Stimulated activated CD8-positive, alpha-beta memory T cell treated with anti-CD3 and anti-CD28 coated beads, Interleukin-12 subunit alpha, Interleukin-12 subunit beta, amount 100 ng/mL, for 4 hours (primary cell): Measurements from ENCODE around the gene UBE3D.
"Not testable (repeated sequence)": the region's sequence is repeated elsewhere in the genome, so short reads cannot be mapped to it uniquely, and the experiment has no call there.

Experiments
- DNase-seq: peaks from one replicate; pipeline ENCODE4 v3.0.0-alpha.2; 2020; ENCODE audit warnings: low read depth

UBE3D gene

GRCh38 chr6:82910395-82910794 is 155.2 kb downstream of the UBE3D start:
- no peak for DNase-seq

- DNase-seq = no peak
These were observed 156.1 kb downstream of the UBE3D start for GRCh38 chr6:82909551-82909950.

GRCh38 chr6:82908661-82909060 is 157.0 kb downstream of the UBE3D start:
- DNase-seq = no peak

- DNase-seq = no peak
These were observed 158.7 kb downstream of the UBE3D start for GRCh38 chr6:82906951-82907350.

- no peak for DNase-seq
These were observed 159.2 kb downstream of the UBE3D start for GRCh38 chr6:82906489-82906888.

- DNase-seq = no peak
These were observed 160.8 kb downstream of the UBE3D start for GRCh38 chr6:82904860-82905259.

- DNase-seq = no peak
These were observed 161.4 kb downstream of the UBE3D start for GRCh38 chr6:82904257-82904656.

GRCh38 chr6:82902290-82902689 is 163.4 kb downstream of the UBE3D start:
- DNase-seq = no peak

- no peak for DNase-seq
These were observed 170.9 kb downstream of the UBE3D start for GRCh38 chr6:82894653-82895259.

- DNase-seq = no peak
These were observed 171.6 kb downstream of the UBE3D start for GRCh38 chr6:82893889-82894652.

- DNase-seq = not testable (repeated sequence)
These were observed 174.1 kb downstream of the UBE3D start for GRCh38 chr6:82891503-82891902.

GRCh38 chr6:82891076-82891475 is 174.6 kb downstream of the UBE3D start:
- no peak for DNase-seq

- no peak for DNase-seq
These were observed 175.4 kb downstream of the UBE3D start for GRCh38 chr6:82890240-82890639.

GRCh38 chr6:82889143-82889542 is 176.5 kb downstream of the UBE3D start:
- DNase-seq = no peak

GRCh38 chr6:82882363-82883023 is 183.1 kb downstream of the UBE3D start:
- DNase-seq = no peak

GRCh38 chr6:82881519-82881918 is 184.1 kb downstream of the UBE3D start:
- no peak for DNase-seq

- no peak for DNase-seq
These were observed 186.8 kb downstream of the UBE3D start for GRCh38 chr6:82878812-82879211.

- DNase-seq = no peak
These were observed 188.1 kb downstream of the UBE3D start for GRCh38 chr6:82877213-82878195.

GRCh38 chr6:82875573-82876185 is 190.0 kb downstream of the UBE3D start:
- no peak for DNase-seq

GRCh38 chr6:82874867-82875266 is 190.8 kb downstream of the UBE3D start:
- no peak for DNase-seq

GRCh38 chr6:82872185-82872584 is 193.5 kb downstream of the UBE3D start:
- no peak for DNase-seq
